PFSK-1 (cell line): ENCODE data around the gene NAV2.

Experiments
- FOXP2 ChIP-seq: optimal IDR thresholded peaks from 2 replicates; pipeline ENCODE3; 2011; ENCODE audit warnings: borderline replicate concordance, control low read depth, inconsistent platforms; ENCODE audit not compliant: insufficient read depth; ENCODE audit errors: extremely low read length, extremely low read depth
- POLR2AphosphoS5 ChIP-seq: IDR thresholded peaks from 2 replicates; pipeline ENCODE4 v1.6.1; 2012; ENCODE audit warnings: low read depth, mild to moderate bottlenecking, control low read depth, low read length, moderate library complexity
- SIN3A ChIP-seq: IDR thresholded peaks from 2 replicates; pipeline ENCODE4 v1.6.1; 2012; ENCODE audit warnings: mild to moderate bottlenecking, low read length, moderate library complexity, borderline replicate concordance; ENCODE audit not compliant: insufficient read depth
- TAF1 ChIP-seq: IDR thresholded peaks from 2 replicates; pipeline ENCODE4 v1.6.1; 2012; ENCODE audit warnings: low read length, control low read depth, borderline replicate concordance; ENCODE audit not compliant: insufficient read depth
- TF ChIP-seq, protein P1 (sequence below), 2 experiments: IDR thresholded peaks; 2 replicates each; pipeline versions ENCODE4 v1.6.1 to v1.8.0; 2011 to 2012; ENCODE audit warnings: low read depth in 2 of 2, low read length in 2 of 2, control low read depth in 1 of 2, inconsistent platforms in 1 of 2, mild to moderate bottlenecking in 1 of 2, moderate library complexity in 1 of 2; ENCODE audit not compliant: insufficient read depth in 1 of 2

The NAV2 gene

GRCh38 chr11:20002312-20003216 lies 289.9 kb downstream of the NAV2 start:
- TF ChIP-seq TAF1 (no peak), POLR2AphosphoS5 (no peak), FOXP2 (no peak), SIN3A (no peak)
- TF ChIP-seq, protein P1, sequence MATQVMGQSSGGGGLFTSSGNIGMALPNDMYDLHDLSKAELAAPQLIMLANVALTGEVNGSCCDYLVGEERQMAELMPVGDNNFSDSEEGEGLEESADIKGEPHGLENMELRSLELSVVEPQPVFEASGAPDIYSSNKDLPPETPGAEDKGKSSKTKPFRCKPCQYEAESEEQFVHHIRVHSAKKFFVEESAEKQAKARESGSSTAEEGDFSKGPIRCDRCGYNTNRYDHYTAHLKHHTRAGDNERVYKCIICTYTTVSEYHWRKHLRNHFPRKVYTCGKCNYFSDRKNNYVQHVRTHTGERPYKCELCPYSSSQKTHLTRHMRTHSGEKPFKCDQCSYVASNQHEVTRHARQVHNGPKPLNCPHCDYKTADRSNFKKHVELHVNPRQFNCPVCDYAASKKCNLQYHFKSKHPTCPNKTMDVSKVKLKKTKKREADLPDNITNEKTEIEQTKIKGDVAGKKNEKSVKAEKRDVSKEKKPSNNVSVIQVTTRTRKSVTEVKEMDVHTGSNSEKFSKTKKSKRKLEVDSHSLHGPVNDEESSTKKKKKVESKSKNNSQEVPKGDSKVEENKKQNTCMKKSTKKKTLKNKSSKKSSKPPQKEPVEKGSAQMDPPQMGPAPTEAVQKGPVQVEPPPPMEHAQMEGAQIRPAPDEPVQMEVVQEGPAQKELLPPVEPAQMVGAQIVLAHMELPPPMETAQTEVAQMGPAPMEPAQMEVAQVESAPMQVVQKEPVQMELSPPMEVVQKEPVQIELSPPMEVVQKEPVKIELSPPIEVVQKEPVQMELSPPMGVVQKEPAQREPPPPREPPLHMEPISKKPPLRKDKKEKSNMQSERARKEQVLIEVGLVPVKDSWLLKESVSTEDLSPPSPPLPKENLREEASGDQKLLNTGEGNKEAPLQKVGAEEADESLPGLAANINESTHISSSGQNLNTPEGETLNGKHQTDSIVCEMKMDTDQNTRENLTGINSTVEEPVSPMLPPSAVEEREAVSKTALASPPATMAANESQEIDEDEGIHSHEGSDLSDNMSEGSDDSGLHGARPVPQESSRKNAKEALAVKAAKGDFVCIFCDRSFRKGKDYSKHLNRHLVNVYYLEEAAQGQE (IDR thresholded peaks at IDR 0.05; ENCODE audit: insufficient read depth in 1 of 2, low read depth in 2 of 2, low read length in 2 of 2), result no peak

GRCh38 chr11:20003351-20003750 lies 290.7 kb downstream of the NAV2 start:
- TF ChIP-seq SIN3A, result no peak
- no peak for TF ChIP-seq POLR2AphosphoS5
- no peak for TF ChIP-seq FOXP2
- TF ChIP-seq, protein P1 (IDR thresholded peaks at IDR 0.05; ENCODE audit: insufficient read depth in 1 of 2, low read depth in 2 of 2, low read length in 2 of 2), result no peak
- TF ChIP-seq TAF1, result no peak

DNA sequence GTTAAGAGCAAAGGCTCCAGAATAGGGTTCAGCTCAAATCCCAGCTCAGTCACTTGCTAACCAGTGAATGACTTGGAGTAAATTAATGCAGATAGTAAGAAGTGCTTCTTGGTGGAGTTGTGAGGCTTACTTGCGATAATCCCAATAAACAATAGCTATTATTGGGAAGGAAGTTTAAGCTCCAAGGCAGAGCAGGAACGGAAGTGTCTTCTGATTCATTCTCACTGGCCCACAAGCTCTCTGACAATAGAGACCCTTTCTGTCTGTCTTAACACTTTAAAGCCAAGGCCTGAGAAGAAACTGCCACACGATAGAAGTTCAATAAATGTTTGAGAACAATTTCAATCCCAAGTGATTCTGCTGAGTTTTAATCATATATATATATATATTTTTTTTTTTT lies 292.2 kb downstream of the NAV2 start:
- TF ChIP-seq, protein P1 (IDR thresholded peaks at IDR 0.05; ENCODE audit: insufficient read depth in 1 of 2, low read depth in 2 of 2, low read length in 2 of 2), result no peak
- TF ChIP-seq TAF1 (no peak), POLR2AphosphoS5 (no peak), FOXP2 (no peak), SIN3A (no peak)

- TF ChIP-seq, protein P1 (IDR thresholded peaks at IDR 0.05; ENCODE audit: insufficient read depth in 1 of 2, low read depth in 2 of 2, low read length in 2 of 2), result no peak
- no peak for TF ChIP-seq POLR2AphosphoS5
- TF ChIP-seq FOXP2, result no peak
- no peak for TF ChIP-seq SIN3A
- TF ChIP-seq TAF1, result no peak
These were observed 293.1 kb downstream of the NAV2 start for GRCh38 chr11:20005747-20006146.
